IPS DF 6.9 (cell line): Measurements from ENCODE around the gene CHN1.

Source experiments
- DNase-seq: peaks from one replicate; pipeline ENCODE4 v3.0.0-alpha.2; 2013; ENCODE audit warnings: low read depth, low spot score
- H3K27ac ChIP-seq: one replicate; pipeline ENCODE4 v1.5.1; 2013; ENCODE audit warnings: low read length, control low read depth
- H3K27me3 ChIP-seq: 2 replicates; pipeline ENCODE4 v1.6.1; 2013; ENCODE audit warnings: mild to moderate bottlenecking, low read length; ENCODE audit not compliant: control insufficient read depth, insufficient read depth
- H3K36me3 ChIP-seq: 2 replicates; pipeline ENCODE4 v1.6.1; 2013; ENCODE audit warnings: low read length; ENCODE audit not compliant: control insufficient read depth, insufficient read depth
- H3K4me1 ChIP-seq: 2 replicates; pipeline ENCODE4 v1.6.1; 2013; ENCODE audit warnings: low read length; ENCODE audit not compliant: control insufficient read depth, insufficient read depth
- H3K4me3 ChIP-seq: 2 replicates; pipeline ENCODE4 v1.5.1; 2013; ENCODE audit warnings: mild to moderate bottlenecking, low read length
- H3K9me3 ChIP-seq: 2 replicates; pipeline ENCODE4 v1.6.1; 2013; ENCODE audit warnings: low read length, inconsistent platforms; ENCODE audit not compliant: control insufficient read depth, insufficient read depth
- WGBS: extraction: QIAGEN DNeasy Blood & Tissue Kit; methylation state at CpG from one replicate; pipeline ENCODE4 v1.1.7; 2013; ENCODE audit warnings: mixed read lengths, missing lambda C conversion rate; ENCODE audit not compliant: insufficient read length, insufficient coverage; 5-methylcytosine and 5-hydroxymethylcytosine counted together

CHN1 gene

GRCh38 chr2:175002547-175003274, 2.5 kb downstream of the CHN1 start:
- Histone ChIP-seq H3K36me3 (no peaks in the 10 kb centered on the region), H3K27ac (no peak overlapping the region), H3K9me3 (no peaks in the 10 kb centered on the region), H3K27me3 (no peaks in the 10 kb centered on the region), H3K4me1 (no peaks in the 10 kb centered on the region; the same call in 1 of the 2 replicates), H3K4me3 (no peak overlapping the region)
- no CpG with 5 or more reads among the region's 3 CpGs for WGBS
- no peak for DNase-seq

GRCh38 chr2:175001566-175001965, 3.6 kb downstream of the CHN1 start:
- no CpG with 5 or more reads among the region's 4 CpGs for WGBS
- H3K4me3 ChIP-seq, result no peak overlapping the region
- no peaks in the 10 kb centered on the region for H3K9me3 ChIP-seq
- DNase-seq, result no peak
- H3K27ac ChIP-seq, result no peak overlapping the region
- no peaks in the 10 kb centered on the region for H3K36me3 ChIP-seq
- no peaks in the 10 kb centered on the region; the same call in 1 of the 2 replicates for H3K4me1 ChIP-seq
- H3K27me3 ChIP-seq, result no peaks in the 10 kb centered on the region

GRCh38 chr2:174997110-174997509, 8.1 kb downstream of the CHN1 start:
- no peaks in the 10 kb centered on the region for H3K36me3 ChIP-seq
- H3K4me3 ChIP-seq, result no peak overlapping the region
- no CpG with 5 or more reads among the region's 3 CpGs for WGBS
- H3K9me3 ChIP-seq, result no peaks in the 10 kb centered on the region
- H3K27me3 ChIP-seq, result no peaks in the 10 kb centered on the region
- no peak for DNase-seq
- no peak overlapping the region for H3K27ac ChIP-seq
- H3K4me1 ChIP-seq, result peaks cover 3% of the 10 kb centered on the region

GRCh38 chr2:174996622-174997021, 8.6 kb downstream of the CHN1 start:
- Histone ChIP-seq H3K4me1 (peaks cover 3% of the 10 kb centered on the region), H3K9me3 (no peaks in the 10 kb centered on the region), H3K27ac (no peak overlapping the region), H3K27me3 (no peaks in the 10 kb centered on the region), H3K36me3 (no peaks in the 10 kb centered on the region), H3K4me3 (no peak overlapping the region)
- WGBS, result no CpG with 5 or more reads among the region's 2 CpGs
- DNase-seq, result no peak

- no peak for DNase-seq
- no peak overlapping the region for H3K27ac ChIP-seq
- H3K4me3 ChIP-seq, result no peak overlapping the region
- H3K4me1 ChIP-seq, result peaks cover 3% of the 10 kb centered on the region; the same call in 1 of the 2 replicates
- no peaks in the 10 kb centered on the region for H3K9me3 ChIP-seq
- WGBS, result no CpG with 5 or more reads among the region's 5 CpGs
- H3K27me3 ChIP-seq, result no peaks in the 10 kb centered on the region
- H3K36me3 ChIP-seq, result no peaks in the 10 kb centered on the region
Observed at GRCh38 chr2:174994381-174994780, 10.8 kb downstream of the CHN1 start.

- no peak for DNase-seq
- H3K9me3 ChIP-seq, result no peaks in the 10 kb centered on the region
- H3K4me3 ChIP-seq, result no peak overlapping the region
- H3K4me1 ChIP-seq, result peaks cover 3% of the 10 kb centered on the region; the same call in 1 of the 2 replicates
- WGBS, result no CpG with 5 or more reads among the region's 1 CpG
- H3K27ac ChIP-seq, result no peak overlapping the region
- no peaks in the 10 kb centered on the region for H3K36me3 ChIP-seq
- no peaks in the 10 kb centered on the region for H3K27me3 ChIP-seq
Observed at GRCh38 chr2:174992886-174993285, 12.3 kb downstream of the CHN1 start.

GRCh38 chr2:174985614-174986013, 19.6 kb downstream of the CHN1 start:
- DNase-seq, result no peak
- H3K4me1 ChIP-seq, result no peaks in the 10 kb centered on the region
- no peaks in the 10 kb centered on the region for H3K36me3 ChIP-seq
- no peak overlapping the region for H3K4me3 ChIP-seq
- no peaks in the 10 kb centered on the region for H3K27me3 ChIP-seq
- H3K9me3 ChIP-seq, result no peaks in the 10 kb centered on the region
- WGBS, result no CpG with 5 or more reads among the region's 2 CpGs
- H3K27ac ChIP-seq, result no peak overlapping the region

- no peak for DNase-seq
- Histone ChIP-seq H3K27ac (no peak overlapping the region), H3K4me1 (no peaks in the 10 kb centered on the region), H3K9me3 (no peaks in the 10 kb centered on the region), H3K36me3 (no peaks in the 10 kb centered on the region), H3K27me3 (no peaks in the 10 kb centered on the region), H3K4me3 (no peak overlapping the region)
- WGBS, result no CpG with 5 or more reads among the region's 4 CpGs
Observed at GRCh38 chr2:174984561-174984960, 20.6 kb downstream of the CHN1 start.

- no CpG with 5 or more reads among the region's 2 CpGs for WGBS
- H3K9me3 ChIP-seq, result no peaks in the 10 kb centered on the region
Observed at GRCh38 chr2:174981331-174981730, 23.9 kb downstream of the CHN1 start.

GRCh38 chr2:174979996-174980395, 25.2 kb downstream of the CHN1 start:
- no CpG with 5 or more reads among the region's 1 CpG for WGBS
- no peak overlapping the region for H3K4me3 ChIP-seq
- no peaks in the 10 kb centered on the region for H3K27me3 ChIP-seq
- no peaks in the 10 kb centered on the region for H3K36me3 ChIP-seq
- H3K27ac ChIP-seq, result no peak overlapping the region
- no peak for DNase-seq
- no peaks in the 10 kb centered on the region for H3K9me3 ChIP-seq
- no peaks in the 10 kb centered on the region for H3K4me1 ChIP-seq

More at GRCh38 chr2:174981331-174981730, 23.9 kb downstream of the CHN1 start:
- DNase-seq, result no peak
- Histone ChIP-seq H3K27ac (no peak overlapping the region), H3K4me1 (no peaks in the 10 kb centered on the region), H3K4me3 (no peak overlapping the region), H3K27me3 (no peaks in the 10 kb centered on the region), H3K36me3 (no peaks in the 10 kb centered on the region)

GRCh38 chr2:174977364-174977763, 27.8 kb downstream of the CHN1 start:
- DNase-seq, result no peak
- no peaks in the 10 kb centered on the region for H3K9me3 ChIP-seq
- no peak overlapping the region for H3K4me3 ChIP-seq
- peaks cover 1% of the 10 kb centered on the region; the same call in 1 of the 2 replicates for H3K4me1 ChIP-seq
- WGBS, result no CpG with 5 or more reads among the region's 2 CpGs
- no peak overlapping the region for H3K27ac ChIP-seq
- H3K36me3 ChIP-seq, result no peaks in the 10 kb centered on the region
- H3K27me3 ChIP-seq, result no peaks in the 10 kb centered on the region
